Activated gamma-delta T cell (primary cell): ENCODE results near the gene ZBTB17.
"Not testable (repeated sequence)": the region's sequence is repeated elsewhere in the genome, so short reads cannot be mapped to it uniquely, and the experiment has no call there.

ENCODE experiments used
- DNase-seq: peaks from one replicate; lab custom pipeline; 2025; lab: John Stamatoyannopoulos, UW

Gene ZBTB17

DNA sequence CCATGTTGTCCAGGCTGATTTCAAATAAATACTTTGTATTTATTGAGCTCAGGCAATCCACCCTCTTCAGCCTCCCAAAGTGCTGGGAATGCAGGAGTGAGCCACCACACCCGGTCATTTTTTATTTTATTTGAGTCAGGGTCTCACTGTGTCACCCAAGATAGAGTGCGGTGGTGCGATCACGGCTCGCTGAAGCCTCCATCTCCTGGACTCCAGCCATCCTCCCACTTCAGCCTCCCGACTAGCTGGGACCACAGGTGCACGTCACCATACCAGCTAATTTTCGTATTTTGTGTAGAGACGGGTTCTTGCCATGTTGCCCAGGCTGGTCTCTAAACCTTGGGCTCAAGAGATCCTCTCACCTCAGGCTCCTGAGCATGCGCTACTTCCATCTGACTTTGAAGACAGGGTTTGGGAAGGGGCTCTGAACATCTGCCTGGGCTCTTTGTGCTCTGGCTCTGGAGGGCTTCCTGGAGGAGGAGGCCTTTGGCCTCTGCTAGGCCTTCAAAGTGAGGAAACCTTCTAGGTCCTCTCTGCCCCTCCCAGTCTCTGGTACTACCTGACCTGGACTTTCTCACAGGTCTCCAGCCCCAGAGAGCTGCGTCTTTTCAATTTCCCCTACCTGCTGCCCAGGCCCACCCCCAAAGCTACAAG lies 36.2 kb upstream of the ZBTB17 start:
- DNase-seq, result no peak

DNA sequence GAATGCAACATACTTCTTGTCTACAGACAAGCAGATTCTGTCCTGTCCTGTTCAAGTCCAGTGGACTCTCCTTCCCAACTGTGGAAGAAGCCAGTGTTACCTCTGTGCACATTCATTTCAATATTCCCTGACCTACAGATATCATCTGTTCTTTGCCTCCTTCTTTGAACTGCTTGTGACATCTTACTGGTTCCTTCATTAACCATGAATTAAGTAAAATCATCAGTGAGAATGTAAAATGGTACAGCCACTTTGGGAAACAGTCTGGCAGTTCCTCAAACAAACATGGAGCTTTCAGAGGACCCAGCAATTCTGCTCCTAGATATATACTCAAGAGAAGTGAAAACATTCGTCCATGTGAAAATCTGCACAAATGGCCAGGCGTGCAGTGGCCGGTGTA lies 34.9 kb upstream of the ZBTB17 start:
- DNase-seq, result no peak

DNA sequence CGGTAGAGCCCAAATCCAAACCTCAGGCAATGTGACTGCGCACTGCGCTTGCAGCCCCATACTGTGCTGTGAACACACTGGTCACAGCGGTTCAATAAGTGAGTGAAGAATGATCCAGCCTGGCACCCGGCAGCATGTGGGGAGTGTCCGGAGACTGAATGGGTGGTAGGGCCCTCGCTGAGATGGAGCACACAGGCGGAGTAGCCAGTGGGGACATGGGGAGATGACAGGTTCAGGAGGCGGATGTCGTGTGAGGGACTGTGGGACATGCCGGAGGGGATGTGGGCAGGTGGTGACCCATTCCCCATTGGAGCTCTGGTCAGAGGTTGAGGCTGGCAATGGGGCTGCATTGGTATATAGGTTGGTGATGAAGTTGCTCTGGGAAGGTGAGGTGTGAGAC lies 33.8 kb upstream of the ZBTB17 start:
- DNase-seq, result no peak

DNA sequence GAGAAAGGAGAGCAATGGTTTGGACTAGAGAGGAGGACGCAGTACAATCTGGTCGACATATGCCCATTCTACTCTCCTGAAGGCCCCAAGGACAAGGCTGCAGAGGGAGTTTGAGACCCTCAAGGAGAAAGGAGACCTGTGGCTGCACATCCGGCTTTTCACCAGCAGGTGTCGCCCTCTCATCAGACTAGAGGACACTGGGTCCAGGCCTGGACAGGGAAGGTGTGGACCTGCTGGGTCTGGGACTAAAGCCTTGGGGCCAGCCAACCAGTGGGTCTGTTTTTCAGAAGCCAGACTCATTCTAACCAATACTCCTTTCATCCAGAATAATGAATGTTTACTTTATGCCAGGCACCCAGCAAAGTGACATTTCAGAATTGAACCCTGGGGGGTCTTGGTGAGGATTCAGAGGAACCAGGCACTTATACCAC lies 33.1 kb upstream of the ZBTB17 start:
- no peak for DNase-seq

DNA sequence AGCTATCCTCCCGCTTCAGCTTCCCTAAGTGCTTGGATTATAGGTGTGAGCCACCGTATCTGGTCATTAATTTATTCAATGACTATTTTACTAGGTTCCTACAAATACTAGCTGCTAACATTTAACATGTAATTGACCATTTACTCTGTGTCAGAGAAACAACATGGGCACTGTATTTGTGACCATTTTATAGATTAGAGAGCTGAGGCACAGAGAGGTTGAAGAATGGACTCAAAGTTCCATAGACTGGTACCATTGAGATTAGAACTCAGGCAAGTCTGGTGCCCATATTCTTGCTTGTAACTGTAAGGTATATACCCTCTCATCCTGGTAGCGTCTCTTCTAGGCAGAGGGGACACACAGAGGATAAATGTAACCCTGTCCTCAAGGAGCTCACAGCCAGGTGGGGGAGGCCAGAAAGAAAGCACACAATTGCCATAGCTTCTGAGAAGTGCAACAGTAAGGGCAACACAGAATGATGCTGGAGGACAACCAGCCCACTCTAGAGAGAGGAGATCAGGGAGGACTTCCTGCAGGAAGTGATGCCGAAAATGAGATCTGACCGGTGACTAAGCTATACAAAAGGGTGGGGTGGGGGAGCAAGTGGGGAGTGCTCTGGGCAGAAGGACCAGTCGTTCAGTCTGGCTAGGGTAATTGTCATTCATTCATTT lies 31.9 kb upstream of the ZBTB17 start:
- no peak for DNase-seq

DNA sequence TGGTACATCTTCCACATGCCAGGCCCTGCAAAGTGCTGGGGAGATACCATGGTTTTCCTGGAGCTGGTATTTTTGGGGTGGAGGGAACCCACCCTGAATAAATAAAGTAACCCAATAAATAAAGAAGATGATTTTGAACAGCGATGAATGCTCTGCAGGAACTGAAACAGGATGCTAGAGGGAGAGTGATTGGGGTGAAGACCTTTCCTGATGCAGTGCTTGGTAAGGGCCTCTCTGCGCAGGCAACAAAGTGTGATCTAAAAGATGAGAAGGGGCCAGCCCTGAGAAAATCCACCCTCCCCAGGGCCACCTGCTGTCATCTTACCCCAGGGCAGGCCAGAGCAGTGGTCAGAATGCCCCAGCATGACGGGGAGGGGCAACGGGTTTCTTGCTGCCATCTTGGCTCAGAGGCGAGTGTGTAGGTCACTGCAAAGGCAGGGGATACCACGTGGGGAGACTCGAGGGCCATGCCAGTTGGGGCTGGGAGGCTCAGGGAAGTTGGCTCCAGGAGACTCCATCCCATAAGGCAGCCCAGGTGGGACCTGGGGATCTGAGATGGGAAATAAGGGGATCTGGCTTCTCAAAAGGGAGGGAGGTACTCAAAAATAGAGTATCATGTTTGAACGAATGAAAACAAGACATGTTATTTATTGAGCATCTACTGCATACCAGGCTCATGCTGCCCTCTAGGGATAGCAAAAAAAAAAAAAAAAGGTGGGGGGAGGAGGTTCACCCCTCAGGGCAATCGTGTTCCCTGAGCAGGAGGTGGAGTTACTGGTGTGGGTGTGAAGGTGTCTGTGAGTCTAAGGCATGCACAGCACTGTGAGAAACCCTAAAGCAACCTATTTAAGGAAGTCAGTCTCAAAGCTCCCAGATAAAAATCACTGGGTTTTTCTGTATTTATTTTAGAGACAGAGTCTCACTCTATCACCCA lies 30.9 kb upstream of the ZBTB17 start:
- DNase-seq, result no peak

DNA sequence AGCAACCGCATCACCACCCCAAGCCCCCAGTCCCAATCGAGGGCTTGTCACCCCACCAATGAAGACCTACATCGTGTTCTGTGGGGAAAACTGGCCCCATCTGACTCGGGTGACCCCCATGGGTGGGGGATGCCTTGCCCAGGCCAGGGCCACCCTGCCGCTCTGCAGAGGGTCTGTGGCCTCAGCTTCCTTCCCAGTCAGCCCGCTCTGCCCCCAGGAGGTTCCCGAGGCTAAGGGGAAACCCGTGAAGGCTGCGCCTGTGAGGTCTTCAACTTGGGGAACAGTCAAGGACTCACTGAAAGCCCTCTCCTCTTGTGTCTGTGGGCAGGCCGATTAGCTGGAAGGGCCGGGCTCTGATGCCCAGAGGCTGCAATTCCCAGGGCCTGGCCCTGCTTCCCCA lies 30.1 kb upstream of the ZBTB17 start:
- DNase-seq, result no peak

DNA sequence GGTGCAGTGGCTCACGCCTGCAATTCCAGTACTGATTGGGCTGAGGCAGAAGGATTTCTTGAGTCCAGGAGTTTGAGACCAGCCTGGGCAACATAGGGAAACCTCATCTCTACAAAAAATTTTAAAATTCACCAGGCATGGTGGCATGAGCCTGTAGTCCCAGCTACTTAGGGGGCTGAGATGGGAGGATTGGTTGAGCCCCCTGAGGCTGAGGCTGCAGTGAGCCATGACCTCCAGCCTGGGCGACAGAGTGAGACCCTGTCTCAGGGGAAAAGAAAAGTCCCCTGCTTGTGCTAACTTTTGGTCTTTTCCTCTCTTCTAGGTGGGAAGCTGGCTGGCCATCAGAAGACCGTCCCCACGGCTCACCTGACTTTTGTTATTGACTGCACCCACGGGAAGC lies 29.7 kb upstream of the ZBTB17 start:
- DNase-seq, result no peak

DNA sequence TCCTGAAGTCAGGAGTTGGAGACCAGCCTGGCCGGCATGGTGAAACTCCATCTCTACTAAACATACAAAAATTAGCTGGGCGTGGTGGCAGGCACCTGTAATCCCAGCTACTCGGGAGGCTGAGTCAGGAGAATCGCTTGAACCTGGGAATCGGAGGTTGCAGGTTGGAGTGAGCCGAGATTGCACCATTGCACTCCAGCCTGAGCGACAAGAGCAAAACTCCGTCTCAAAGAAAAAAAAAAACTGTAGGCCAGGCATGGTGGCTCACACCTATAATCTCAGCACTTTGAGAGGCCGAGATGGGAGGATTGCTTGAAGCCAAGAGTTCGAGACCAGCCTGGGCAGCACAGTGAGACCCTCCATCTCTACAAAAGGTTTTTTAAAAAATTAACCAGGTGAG lies 25.4 kb upstream of the ZBTB17 start:
- not testable (repeated sequence) for DNase-seq

DNA sequence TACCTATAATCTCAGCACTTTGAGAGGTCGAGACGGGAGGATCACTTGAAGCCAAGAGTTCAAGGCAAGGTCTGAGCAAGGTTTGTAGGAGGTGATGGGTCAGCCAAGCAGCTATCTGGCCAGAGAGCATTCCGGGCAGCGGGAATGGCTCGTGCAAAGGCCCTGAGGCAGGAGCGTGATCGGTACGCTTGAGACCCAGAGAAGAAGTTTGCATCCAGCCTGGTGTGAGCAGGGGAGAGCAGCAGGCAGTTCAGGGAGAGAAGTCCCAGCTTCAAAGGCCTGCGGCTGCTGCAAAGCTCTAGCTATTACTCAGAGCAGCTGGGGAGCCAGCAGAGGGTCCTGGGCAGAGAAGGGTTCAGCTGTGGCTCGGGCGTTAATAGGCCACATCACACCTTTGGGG lies 23.0 kb upstream of the ZBTB17 start:
- no peak for DNase-seq

DNA sequence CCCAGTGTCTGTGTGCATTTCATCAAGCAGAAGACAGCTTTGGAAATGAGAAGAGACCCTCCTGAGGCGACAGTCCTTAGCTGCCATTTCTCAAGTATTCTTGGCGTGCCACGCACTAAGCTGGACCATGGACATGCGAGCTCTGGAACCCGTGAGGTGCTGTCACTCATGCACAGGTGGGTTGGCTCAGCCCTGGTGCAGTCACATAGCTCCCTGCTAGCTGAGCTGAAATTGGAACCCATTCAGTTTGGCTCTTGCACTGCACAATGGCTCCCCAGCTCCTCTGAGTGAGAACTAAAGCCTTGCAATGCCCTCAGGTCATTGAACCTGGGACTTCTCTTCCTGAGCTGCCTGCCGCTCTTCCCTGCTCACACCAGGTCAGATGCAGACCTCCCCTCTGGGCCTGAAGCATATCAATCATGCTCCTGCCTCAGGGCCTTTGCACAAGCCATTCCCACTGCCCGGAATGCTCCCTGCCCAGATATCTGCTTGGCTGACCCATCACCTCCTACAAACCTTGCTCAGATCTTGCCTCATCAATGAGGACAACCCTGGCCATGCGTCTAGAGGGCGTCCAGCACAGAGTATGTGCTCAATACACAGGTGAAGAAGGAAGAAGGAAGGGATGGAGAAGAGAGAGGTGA lies 21.9 kb upstream of the ZBTB17 start:
- DNase-seq, result no peak

DNA sequence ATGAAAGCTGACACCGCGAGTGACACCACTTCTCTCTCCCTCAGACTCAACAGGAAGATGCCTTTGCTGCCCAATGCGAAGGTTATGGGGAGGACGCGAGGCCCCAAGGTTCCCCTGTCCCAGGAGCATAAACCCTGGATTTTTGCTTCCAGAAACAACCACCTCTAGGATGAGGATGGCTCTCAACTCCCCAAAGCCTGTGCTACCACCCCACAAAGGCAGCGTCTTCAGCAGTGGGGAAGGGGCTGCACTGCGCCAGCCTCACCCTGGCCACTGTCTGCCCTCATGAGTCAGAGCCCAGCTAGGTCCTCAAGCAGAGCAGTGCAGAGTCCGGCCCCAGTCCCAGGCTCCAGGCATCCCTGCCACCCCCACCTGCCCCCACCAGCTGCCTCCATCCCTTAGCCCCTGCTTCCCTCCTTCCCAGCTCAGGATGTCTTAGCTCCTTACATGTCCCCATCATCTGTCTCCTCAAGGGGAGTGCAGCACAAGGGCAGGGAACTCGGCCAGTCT lies 21.2 kb upstream of the ZBTB17 start:
- DNase-seq, result no peak

DNA sequence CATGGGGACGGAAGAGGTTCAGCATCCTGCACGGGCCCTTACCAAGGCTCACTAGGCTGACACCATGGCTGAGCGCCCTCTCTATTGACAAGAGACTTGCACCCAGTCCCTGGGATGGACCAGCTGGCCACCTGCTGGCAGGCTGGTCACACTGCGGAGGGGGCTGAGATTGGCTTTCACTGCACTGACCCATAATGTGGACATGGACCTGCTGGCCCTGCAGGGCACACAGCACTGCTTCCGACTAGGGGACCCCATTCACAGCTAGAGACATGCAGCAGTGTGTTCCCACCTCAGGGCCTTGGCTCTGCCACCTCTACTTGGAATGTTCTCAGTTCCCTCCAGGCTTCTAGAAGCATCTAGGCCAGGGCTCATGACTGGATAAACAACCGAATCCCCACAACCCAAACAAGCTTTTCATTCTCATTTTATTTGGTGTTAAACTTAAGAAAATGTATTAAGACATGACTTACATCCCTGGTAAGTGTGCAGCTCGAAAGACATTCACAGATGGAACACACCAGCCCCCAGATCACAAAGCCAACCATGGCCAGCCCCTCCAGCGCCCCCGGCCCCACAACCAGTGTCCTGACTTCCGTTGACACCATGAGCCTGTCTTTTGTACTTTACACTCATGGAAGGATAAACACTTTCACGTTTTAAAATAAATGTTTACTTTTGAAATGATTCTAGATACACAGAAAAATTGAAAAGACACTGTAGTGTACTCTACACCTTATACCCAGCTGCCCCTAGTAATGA lies 18.9 kb upstream of the ZBTB17 start:
- DNase-seq, result no peak

DNA sequence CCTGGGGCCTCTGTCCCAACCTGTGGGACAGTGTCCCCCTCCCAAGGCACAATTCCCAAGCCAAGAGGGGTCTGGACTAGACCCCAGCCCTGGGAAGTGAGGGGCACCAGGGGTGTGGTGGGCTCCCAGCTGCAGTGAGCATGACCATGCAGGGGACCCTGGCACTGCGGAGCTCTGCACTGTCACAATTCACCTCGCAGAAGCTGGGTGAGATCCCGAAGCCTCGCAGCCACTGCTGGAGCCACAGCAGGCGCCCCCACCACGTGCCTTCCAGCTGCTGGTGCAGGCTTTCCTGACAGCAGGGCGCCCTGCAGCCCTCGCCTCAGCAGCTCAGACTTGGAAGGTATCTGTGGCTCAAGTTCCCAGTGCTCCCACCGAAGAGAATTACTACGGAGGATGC lies 18.2 kb upstream of the ZBTB17 start:
- no peak for DNase-seq

DNA sequence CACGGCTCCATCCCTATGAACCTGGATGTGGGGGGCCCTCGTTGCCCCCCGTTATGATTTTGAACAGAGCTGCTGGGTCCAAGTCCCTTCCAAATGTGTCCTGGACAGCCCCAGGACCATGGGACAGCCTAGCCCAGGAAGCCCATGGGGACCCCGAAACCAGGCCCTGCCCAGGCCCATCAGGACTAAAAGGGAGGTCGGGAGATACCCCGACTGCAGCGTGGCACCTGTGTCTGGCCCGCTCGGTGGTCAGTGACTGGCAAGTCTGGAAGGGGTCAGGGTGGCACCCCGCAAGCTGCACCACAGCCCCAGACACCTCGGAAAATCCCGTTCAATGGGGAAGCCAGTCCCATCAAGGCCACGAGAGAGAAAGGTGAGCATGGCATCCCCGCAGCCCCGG lies 17.8 kb upstream of the ZBTB17 start:
- DNase-seq, result no peak

DNA sequence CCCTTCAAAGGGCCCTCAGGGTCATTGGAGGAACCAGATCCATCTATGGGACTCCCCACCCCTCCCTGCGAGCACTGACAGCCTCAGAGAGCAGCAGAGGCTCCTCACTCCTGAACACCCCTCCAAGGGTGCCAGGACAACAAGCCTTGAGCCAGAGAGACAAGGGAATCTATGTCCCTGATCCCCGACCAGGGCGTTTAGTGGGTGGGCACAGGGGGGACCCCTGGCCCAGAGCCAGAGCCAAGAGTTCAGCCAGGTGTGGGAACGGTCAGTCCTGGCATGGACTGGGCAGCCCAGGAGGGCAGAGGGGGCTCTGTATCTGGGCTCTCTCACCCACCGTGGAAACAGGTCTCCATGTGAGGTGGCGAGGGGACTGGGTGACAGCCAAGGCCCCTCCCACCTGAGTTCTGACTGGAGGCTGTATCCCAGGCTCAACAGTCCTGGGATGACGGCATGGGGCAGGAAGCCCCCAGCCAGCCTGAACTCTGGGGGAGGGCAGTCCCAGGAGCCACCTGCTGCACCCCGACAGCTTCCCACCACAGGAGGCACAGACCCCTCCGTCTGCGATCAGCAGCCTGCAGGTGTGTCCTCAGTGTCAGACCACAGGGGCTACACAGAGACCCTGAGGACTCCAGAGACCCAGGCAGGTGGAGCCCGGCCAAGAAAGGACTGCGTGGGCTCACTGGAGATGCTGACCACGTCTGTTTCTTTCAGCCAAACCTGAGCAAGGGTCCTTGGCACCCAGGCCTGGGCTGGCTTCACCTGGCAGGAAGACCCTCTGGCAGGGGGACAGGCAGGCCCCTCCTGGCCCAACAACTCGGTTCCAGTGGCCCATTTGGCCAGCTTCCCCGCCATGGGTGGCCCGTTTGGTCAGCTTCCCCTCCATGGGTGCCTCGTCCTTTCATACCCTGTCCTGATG lies 16.9 kb upstream of the ZBTB17 start:
- DNase-seq, result no peak

DNA sequence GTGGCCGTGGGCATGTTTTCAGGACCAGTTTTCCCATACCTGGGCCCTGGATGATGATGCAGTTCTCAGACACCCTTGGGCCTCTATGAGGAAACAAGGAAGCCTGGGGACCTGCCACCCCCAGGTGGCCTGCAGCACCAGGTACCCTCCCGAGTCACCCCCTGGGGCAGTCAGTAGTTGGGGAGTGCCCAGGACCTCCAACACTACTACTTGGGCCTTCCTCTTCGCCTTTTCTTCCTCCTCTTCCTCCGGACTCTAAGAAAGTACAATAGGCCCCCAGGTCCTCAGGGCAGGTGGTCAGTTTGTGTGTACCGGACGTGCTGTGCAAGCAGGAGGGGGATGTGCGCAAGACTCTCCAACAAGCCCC lies 16.3 kb upstream of the ZBTB17 start:
- no peak for DNase-seq

DNA sequence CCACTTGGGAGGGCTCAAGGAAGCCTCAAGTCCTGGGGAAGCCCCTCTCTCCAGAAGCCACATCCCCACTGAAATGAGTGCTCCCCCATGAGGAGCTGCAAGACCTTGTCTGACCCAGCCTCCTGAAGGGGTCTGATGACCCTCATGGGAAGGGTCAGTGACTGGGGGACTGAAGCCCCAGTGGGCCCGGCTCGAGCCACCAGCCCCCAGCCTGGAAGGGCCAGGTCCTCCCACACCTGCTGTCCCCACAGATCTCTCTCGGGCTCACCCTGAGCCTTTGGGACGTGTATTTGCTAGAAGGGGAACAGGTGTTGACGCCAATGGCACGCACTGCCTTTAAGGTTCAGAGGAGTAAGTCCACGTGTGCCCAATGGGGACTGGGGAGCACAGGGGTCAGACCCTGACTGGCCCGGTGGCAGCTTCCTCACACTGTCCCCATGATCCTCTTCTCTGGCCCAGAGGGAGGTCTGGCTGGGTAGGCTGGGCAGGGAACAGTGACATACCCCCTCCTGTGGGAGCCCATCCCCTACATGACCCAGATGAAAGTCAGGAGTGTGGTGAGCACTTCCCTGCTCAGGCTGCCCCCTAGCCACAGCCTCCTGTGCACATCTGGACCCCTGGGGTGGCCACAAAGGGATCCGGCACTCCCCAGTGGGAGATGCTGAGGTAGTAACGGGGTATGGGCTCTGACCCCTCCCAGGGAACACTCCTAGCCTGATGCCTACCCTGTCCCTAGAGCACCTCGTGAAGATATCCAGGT lies 15.7 kb upstream of the ZBTB17 start:
- no peak for DNase-seq

DNA sequence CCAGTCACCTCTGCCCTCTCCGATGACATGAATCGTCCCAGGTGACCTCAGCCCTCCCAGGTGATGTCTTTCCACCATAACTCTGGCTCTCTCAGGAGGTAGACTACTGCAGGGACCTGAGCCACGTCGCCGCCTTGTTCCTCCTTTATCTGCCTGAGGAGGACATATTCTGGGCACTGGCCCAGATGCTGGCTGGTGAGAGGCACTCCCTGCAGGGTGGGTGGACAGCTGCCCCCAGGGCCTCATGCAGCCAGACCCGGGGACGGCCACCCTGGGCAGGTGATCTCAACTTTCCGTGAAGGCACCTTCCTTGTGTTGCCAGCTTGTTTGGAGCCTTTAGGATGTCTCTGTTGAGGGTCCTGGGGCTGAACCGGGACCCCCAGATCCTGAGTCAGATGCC lies 13.9 kb upstream of the ZBTB17 start:
- no peak for DNase-seq
